Esophagus muscularis mucosa (tissue), 3 donors: ENCODE data around the gene LGALS13.

Source experiments
- POLR2A ChIP-seq: fragments of 450-650 bp; IDR thresholded peaks from one replicate; pipeline ENCODE4 v1.6.1; 2017; ENCODE audit warnings: antibody characterized with exemption, moderate library complexity, mild to moderate bottlenecking, low read depth
- POLR2AphosphoS5 ChIP-seq, 2 donors: sonication (generic); formaldehyde crosslinking; IDR thresholded peaks; one replicate each; pipeline ENCODE4 v1.6.1; 2017; ENCODE audit warnings: antibody characterized with exemption in 2 of 2
- TF ChIP-seq, protein P1 (sequence below), 3 experiments: fragments of 200-600 bp in 2 of 3; fragments of 450-650 bp in 1 of 3; sonication (generic) in 2 of 3; IDR thresholded peaks; one replicate each; pipeline ENCODE4 v1.5.1; 2017 to 2019; ENCODE audit warnings: antibody characterized with exemption in 3 of 3, mild to moderate bottlenecking in 2 of 3, moderate library complexity in 1 of 3

DNA sequence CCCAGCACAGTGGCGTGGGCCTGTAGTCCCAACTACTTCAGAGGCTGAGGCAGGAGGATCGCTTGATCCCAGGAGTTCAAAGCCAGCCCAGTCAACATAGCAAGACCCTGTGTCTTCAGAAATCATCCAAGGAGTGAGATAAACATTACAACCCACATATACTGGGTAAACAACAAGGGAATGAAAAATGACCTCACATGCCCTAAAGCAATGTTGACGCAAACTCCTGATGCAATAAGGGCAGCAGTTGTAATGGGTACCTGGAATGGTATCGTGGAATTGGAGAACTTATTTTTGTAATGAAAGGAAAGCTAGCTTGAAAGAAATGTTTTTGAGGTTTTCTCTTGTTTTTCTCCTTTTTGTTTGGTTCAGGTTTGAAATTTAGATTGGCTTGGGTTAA is 28.9 kb downstream of the LGALS13 start:
- TF ChIP-seq, protein P1, sequence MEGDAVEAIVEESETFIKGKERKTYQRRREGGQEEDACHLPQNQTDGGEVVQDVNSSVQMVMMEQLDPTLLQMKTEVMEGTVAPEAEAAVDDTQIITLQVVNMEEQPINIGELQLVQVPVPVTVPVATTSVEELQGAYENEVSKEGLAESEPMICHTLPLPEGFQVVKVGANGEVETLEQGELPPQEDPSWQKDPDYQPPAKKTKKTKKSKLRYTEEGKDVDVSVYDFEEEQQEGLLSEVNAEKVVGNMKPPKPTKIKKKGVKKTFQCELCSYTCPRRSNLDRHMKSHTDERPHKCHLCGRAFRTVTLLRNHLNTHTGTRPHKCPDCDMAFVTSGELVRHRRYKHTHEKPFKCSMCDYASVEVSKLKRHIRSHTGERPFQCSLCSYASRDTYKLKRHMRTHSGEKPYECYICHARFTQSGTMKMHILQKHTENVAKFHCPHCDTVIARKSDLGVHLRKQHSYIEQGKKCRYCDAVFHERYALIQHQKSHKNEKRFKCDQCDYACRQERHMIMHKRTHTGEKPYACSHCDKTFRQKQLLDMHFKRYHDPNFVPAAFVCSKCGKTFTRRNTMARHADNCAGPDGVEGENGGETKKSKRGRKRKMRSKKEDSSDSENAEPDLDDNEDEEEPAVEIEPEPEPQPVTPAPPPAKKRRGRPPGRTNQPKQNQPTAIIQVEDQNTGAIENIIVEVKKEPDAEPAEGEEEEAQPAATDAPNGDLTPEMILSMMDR (IDR thresholded peaks at IDR 0.05) = no peak
- TF ChIP-seq POLR2A = no peak
- no peak for TF ChIP-seq POLR2AphosphoS5 (IDR thresholded peaks at IDR 0.05)
